Sigmoid colon (tissue), 4 donors: ENCODE data around the gene PIK3C2G.

Experiments
- EP300 ChIP-seq, 4 donors: sonication (generic); formaldehyde crosslinking; IDR thresholded peaks; one replicate each; pipeline ENCODE4 v1.6.1; 2017; ENCODE audit warnings: antibody characterized with exemption in 4 of 4
- POLR2AphosphoS5 ChIP-seq, 4 donors: sonication (generic); formaldehyde crosslinking; IDR thresholded peaks; one replicate each; pipeline ENCODE4 v1.6.1; 2017; ENCODE audit warnings: antibody characterized with exemption in 4 of 4

GRCh38 chr12:18431771-18432170 is 170.5 kb downstream of the PIK3C2G start:
- TF ChIP-seq EP300 (IDR thresholded peaks at IDR 0.05): no peak
- no peak for TF ChIP-seq POLR2AphosphoS5 (IDR thresholded peaks at IDR 0.05)
